ENCODE measurements around the gene C10orf90. TPM values are rescaled to one million over a fixed set of nuclear protein-coding genes. Genes with fewer than 3 reads are reported as not detected.

The C10orf90 gene
- total RNA-seq, 1 experiment from 2014 or later: 0.67 TPM

GRCh38 chr10:126671402-126671975 lies 996 bp upstream of the C10orf90 start:
- POLR2A ChIA-PET: no interaction called here
- no peak overlapping the region for H3K4me3 ChIP-seq (ENCODE audit: low read depth in 2 of 2, low read length in 2 of 2)
- intact Hi-C loops (cut with micrococcal nuclease; ENCODE audit: unreplicated experiment) (no loop called here), in situ Hi-C loops (cut with HindIII; ENCODE audit: low pct_unique_long_range_greater_than_20kb, low sequenced_read_pairs) (no loop called here)
- DNase-seq (ENCODE audit: low read depth, low spot score): no peak
- H3K27ac ChIP-seq (ENCODE audit: low read length): no peak overlapping the region
- H3K9me3 ChIP-seq (ENCODE audit: control insufficient read depth, insufficient read depth, low read depth, low read length): no peaks in the 10 kb centered on the region
- H3K27me3 ChIP-seq (ENCODE audit: control insufficient read depth, insufficient read depth, low read length): peaks cover 18% of the 10 kb centered on the region
- CTCF ChIA-PET: no interaction called here
- no peaks in the 10 kb centered on the region for H3K4me1 ChIP-seq (ENCODE audit: control insufficient read depth, insufficient read depth, low read length)
- TF ChIP-seq TCF7L2 (IDR thresholded peaks at IDR 0.05; ENCODE audit: low read depth, low read length) (no peak), REST (IDR thresholded peaks at IDR 0.05; ENCODE audit: insufficient read depth in 1 of 2, low read depth in 2 of 2, low read length in 1 of 2) (no peak), CTCF (IDR thresholded peaks at IDR 0.05) (no peak), POLR2AphosphoS5 (IDR thresholded peaks at IDR 0.05; ENCODE audit: low read depth, low read length) (no peak), SIN3A (IDR thresholded peaks at IDR 0.05; ENCODE audit: borderline replicate concordance, insufficient read depth, low read depth, low read length) (no peak)
- H3K36me3 ChIP-seq (ENCODE audit: control insufficient read depth, insufficient read depth, low read length): no peaks in the 10 kb centered on the region
- no peak for ATAC-seq
- BruUV-seq (replicated peaks): no TSS peak

- intact Hi-C loops (cut with micrococcal nuclease; ENCODE audit: unreplicated experiment): no loop called here
- ChIA-PET CTCF (no interaction called here), POLR2A (no interaction called here)
- in situ Hi-C loops (cut with HindIII; ENCODE audit: low pct_unique_long_range_greater_than_20kb, low sequenced_read_pairs): no loop called here
- H3K4me1 ChIP-seq (ENCODE audit: control insufficient read depth, insufficient read depth, low read length): no peaks in the 10 kb centered on the region
- BruUV-seq (replicated peaks): no TSS peak
- H3K27ac ChIP-seq (ENCODE audit: low read length): no peak overlapping the region
- H3K4me3 ChIP-seq (ENCODE audit: low read depth in 2 of 2, low read length in 2 of 2): no peak overlapping the region
- H3K36me3 ChIP-seq (ENCODE audit: control insufficient read depth, insufficient read depth, low read length): no peaks in the 10 kb centered on the region
- peaks cover 14% of the 10 kb centered on the region for H3K27me3 ChIP-seq (ENCODE audit: control insufficient read depth, insufficient read depth, low read length)
- TF ChIP-seq TCF7L2 (IDR thresholded peaks at IDR 0.05; ENCODE audit: low read depth, low read length) (no peak), CTCF (IDR thresholded peaks at IDR 0.05) (no peak), SIN3A (IDR thresholded peaks at IDR 0.05; ENCODE audit: borderline replicate concordance, insufficient read depth, low read depth, low read length) (no peak), POLR2AphosphoS5 (IDR thresholded peaks at IDR 0.05; ENCODE audit: low read depth, low read length) (no peak), REST (IDR thresholded peaks at IDR 0.05; ENCODE audit: insufficient read depth in 1 of 2, low read depth in 2 of 2, low read length in 1 of 2) (no peak)
- DNase-seq (ENCODE audit: low read depth, low spot score) (no peak), ATAC-seq (no peak)
- no peaks in the 10 kb centered on the region for H3K9me3 ChIP-seq (ENCODE audit: control insufficient read depth, insufficient read depth, low read depth, low read length)
These were observed 385 bp upstream of the C10orf90 start for GRCh38 chr10:126670895-126671261.
